Measurements from ENCODE around the gene COG8.

DNA sequence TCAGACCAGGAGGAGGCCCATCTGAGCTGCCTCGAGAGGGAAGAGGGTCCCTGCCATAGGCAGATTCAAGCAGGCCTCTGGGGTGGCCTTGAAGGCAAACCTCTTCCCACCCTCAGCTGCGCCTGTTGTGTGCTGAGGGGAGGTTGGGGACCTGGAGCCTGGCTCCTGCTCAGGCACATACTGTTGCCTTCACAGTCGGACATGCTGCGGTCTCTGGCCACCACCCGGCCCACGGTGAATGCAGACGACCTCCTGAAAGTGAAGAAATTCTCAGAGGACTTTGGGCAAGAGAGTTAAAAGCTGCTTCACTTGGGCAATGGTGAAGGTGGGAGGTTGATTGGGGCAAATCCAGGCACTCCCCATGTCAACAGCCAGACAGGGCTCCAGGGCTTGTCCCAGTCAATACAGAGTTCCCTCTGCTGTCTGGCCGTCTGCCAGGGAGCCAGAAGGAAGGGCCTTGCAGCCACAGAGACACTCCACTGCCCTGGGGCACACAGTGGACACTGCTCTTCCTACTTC is 15.3 kb downstream of the COG8 start:
- TF ChIP-seq, protein P1, sequence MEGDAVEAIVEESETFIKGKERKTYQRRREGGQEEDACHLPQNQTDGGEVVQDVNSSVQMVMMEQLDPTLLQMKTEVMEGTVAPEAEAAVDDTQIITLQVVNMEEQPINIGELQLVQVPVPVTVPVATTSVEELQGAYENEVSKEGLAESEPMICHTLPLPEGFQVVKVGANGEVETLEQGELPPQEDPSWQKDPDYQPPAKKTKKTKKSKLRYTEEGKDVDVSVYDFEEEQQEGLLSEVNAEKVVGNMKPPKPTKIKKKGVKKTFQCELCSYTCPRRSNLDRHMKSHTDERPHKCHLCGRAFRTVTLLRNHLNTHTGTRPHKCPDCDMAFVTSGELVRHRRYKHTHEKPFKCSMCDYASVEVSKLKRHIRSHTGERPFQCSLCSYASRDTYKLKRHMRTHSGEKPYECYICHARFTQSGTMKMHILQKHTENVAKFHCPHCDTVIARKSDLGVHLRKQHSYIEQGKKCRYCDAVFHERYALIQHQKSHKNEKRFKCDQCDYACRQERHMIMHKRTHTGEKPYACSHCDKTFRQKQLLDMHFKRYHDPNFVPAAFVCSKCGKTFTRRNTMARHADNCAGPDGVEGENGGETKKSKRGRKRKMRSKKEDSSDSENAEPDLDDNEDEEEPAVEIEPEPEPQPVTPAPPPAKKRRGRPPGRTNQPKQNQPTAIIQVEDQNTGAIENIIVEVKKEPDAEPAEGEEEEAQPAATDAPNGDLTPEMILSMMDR (IDR thresholded peaks at IDR 0.05; ENCODE audit: insufficient read depth, low read depth, low read length) = no peak
- TF ChIP-seq EZH2 (IDR thresholded peaks at IDR 0.05; ENCODE audit: insufficient read depth, low read length) = no peak

All from astrocyte (in vitro differentiated cells and primary cell).